GM10266 (cell line): Measurements from ENCODE around the gene NEK5.
"Not testable (repeated sequence)": the region's sequence is repeated elsewhere in the genome, so short reads cannot be mapped to it uniquely, and the experiment has no call there.

Experiments
- DNase-seq: peaks from one replicate; pipeline ENCODE4 v3.0.0; 2012; ENCODE audit errors: extremely low spot score
- CTCF ChIP-seq: IDR thresholded peaks from 2 replicates; pipeline ENCODE4 v1.5.1; 2012; ENCODE audit warnings: mild to moderate bottlenecking, low read depth; ENCODE audit not compliant: control insufficient read depth, insufficient read depth; ENCODE audit errors: missing control alignments

NEK5 gene

DNA sequence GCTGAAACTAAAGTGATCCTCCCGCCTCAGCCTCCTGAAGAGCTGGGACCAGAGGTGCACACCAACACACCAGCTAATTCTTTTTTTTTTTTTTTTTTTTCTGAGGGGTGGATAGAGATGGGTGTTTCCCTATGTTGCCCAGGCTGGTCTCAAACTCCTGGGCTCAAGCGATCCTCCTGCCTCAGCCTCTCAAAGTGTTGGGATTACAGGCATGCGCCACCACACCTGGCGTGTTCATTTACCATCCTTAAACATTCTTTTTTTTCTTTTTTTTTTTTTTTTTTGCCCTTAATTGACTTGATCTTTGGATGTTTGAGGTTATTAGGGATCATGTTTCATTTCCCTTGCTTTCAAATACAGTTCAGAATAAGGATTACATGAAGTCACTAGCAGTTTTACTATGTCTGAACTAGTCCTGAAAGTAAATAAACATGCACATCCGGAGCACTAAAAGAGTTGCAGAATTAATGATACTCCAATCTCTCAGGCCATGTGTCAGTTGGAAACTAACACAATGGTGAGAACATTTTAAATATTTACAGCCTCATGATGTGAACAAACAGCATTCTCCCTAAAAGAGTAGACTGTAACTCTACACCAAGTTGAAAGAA lies 94.2 kb downstream of the NEK5 start:
- no peak for DNase-seq
- no peak for TF ChIP-seq CTCF

GRCh38 chr13:52033039-52033438 lies 95.8 kb downstream of the NEK5 start:
- DNase-seq, result no peak
- no peak for TF ChIP-seq CTCF

- DNase-seq, result not testable (repeated sequence)
Measured at GRCh38 chr13:52030401-52030800, 98.5 kb downstream of the NEK5 start.

DNA sequence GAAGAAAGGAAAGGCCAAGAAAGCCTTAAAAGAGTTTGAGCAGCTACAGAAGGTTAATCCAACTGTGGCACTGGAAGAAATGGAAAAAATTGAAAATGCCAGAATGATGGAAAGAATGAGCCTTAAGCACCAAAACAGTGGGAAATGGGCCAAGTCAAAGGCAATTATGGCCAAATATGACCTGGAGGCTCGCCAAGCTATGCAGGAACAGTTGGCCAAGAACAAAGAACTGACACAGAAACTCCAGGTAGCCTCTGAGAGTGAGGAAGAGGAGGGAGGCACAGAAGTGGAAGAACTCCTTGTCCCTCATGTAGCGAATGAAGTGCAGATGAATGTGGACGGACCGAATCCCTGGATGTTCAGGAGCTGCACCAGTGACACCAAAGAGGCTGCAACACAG lies 99.3 kb downstream of the NEK5 start:
- DNase-seq, result no peak
- no peak for TF ChIP-seq CTCF

GRCh38 chr13:52027832-52028231 lies 101.0 kb downstream of the NEK5 start:
- no peak for TF ChIP-seq CTCF
- no peak for DNase-seq

- DNase-seq, result no peak
Measured at GRCh38 chr13:52026246-52026626, 102.6 kb downstream of the NEK5 start.

DNA sequence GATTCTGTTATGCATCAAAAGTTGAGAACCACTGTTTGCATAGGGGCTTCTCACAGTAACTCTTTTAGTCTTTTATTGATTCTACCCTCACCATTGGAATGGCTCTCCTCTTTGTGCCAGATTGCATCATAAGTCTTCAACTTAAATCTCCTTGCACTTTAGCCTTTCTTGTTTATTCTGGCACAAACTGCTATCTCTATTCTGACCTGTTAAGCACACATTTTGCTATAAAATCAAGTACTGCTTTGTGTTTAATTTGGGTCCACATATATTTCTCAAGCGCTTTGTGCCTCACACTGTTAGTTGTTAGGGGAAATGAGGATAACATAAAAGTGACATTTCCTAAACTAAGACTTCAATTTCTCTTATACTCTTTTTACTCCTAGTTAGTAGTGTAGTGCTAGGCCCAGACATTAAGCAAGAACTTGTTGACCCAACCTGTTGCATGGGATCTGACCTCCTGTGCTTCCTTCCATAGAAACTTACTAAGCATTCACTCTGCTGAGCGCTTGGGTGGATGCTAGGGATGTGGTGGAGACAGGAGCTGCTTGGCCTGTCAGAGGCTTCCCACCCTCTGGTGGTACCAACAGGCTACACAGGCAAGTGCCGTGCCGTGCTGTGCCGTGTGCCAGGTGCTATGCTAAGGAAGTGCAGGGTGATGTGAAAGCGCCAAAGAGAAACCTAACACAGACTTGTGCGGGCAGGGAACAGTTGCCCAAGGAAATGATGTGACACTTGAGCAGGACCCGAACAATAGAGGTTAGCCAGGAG lies 103.2 kb downstream of the NEK5 start:
- TF ChIP-seq CTCF, result no peak
- no peak for DNase-seq

More at GRCh38 chr13:52026246-52026626, 102.6 kb downstream of the NEK5 start:
- TF ChIP-seq CTCF, result no peak
